GM19372 (cell line): ENCODE data around the gene ASPM.
"Not testable (repeated sequence)": the region's sequence is repeated elsewhere in the genome, so short reads cannot be mapped to it uniquely, and the experiment has no call there.

ENCODE experiments used
- ATAC-seq: cut with Tn5 transposase; IDR thresholded peaks from one replicate; pipeline ENCODE4 v1.9.1; 2021; ENCODE audit warnings: mild to moderate bottlenecking, low read depth, moderate library complexity; ENCODE audit not compliant: unreplicated experiment

The ASPM gene

DNA sequence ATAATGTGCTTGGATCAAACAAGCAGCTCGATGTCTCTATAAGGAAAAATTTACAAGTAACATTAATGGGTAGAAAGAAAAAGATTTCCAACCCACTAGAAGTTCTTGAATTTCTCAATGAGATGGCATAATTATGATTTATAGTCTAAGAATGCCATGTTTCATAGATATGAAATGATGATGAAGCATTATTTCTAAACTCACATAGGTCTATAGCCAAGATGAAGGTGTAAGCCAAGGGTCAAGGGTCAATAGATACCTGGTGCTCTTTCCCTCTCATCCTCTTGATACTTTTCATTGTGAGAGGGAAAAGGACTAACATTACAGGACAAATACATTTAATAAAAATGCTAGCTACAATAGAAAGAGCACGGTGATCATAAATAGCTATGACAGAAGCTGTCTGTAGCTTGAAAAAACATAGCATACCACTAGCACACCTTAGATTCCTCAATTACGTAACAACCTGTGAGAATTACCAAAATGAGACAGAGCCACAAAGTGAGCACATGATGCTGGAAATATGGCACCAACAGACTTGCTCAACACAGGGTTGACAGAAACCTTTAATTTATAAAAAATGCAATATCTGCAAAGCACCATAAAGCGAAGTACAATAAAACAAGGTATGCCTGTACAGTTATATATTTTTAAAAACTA is 53.1 kb downstream of the ASPM start:
- no peak for ATAC-seq

DNA sequence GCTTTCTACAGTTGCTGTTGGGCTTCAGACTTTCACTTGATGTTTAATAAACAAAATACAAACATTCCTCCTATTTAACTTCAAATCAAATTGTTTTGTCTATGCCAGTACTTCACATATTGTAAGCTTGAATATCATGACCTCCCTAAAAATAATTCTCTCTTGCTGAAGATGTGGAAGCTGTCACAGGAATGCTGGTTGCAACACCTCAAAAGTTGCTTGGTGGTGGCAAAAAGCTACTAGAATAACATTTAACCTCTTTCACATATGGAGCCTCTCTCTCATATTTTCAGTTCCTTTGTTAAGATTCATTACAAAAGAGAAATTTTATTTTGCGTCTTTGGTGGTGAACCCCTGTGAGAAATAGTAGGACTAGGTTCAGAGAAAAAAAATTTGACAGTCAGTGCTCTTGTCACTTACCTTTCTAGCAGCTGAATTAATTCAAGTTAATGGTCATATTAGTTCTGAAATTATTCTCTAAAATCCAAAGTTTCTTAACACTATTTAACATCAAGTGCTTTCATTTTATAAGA is 53.9 kb downstream of the ASPM start:
- ATAC-seq: no peak

DNA sequence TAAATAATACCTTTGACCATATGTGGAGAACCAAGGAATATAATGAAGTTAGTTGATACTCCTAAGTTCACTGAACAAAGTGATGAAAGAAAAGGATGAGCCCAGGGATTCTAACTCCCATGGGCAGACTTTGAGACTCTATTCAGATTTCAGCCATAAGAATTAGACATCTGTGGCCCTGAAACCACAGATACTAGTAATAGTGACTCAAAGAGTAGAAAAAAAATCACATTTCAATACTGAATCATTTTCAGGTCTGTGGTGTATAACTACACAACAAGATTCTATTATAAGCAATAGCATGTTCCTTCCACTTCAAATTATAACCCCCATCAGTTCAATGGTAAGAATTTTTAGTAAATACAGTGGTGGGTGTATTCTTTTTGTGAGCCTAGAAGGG is 63.0 kb downstream of the ASPM start:
- ATAC-seq: no peak

DNA sequence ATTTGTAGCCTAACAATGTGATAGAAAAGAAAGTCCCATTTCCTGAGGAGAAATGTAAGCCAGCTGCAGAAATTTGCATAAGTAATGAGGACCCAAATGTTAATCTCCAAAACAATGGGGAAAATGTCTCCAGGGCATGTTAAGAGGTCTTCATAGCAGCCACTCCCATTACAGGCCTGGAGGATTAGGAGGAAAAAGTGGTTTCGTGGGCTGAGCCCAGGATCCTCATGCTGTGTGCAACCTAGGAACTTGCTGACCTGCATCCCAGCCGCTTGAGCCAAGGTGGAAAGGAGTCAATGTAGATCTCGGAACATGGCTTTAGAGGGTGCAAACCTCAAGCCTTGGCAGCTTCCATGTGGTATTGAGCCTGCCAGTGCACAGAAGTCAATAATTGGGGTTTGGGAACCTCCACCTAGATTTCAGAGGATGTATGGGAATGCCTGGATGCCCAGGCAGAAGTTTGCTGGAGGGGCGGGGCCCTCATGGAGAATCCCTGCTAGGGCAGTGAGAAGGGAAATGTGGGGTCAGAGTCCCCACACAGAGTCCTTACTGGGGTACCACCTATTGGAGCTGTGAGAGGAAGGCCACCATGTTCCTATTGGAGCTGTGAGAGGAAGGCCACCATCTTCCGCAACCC is 65.2 kb downstream of the ASPM start:
- no peak for ATAC-seq

DNA sequence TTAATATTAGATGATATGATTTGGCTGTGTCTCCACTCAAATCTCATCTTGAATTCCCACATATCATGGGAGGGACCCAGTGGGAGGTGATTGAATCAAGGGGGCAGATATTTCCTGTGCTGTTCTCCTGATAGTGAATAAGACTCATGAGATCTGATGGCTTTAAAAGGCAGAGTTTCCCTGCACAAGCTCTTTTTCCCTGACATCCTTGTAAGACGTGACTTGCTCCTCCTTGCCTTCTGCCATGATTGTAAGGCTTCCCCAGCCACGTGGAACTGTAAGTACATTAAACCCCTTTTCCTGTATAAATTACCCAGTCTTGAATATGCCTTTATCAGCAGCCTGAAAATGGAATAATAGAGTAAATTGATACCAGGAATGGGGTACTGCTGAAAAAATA is 66.1 kb downstream of the ASPM start:
- ATAC-seq: no peak

DNA sequence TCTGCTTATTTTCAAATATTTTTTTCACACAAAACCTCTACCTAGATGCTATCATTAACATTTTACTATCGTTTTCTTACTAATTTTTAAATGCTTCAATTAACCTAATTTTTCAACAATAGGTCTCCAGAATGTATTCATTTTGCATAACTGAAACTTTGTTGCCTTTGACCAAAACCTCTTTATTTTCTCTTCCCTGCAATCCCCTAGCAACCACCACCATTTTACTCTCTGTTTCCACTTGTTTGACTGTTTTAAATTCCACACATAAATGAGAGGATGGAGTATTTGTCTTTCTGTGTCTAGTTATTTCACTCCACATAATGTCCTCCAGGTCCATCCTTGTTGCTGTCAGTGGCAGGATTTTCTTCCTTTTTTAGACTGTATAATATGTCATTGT is 69.9 kb downstream of the ASPM start:
- ATAC-seq: no peak

DNA sequence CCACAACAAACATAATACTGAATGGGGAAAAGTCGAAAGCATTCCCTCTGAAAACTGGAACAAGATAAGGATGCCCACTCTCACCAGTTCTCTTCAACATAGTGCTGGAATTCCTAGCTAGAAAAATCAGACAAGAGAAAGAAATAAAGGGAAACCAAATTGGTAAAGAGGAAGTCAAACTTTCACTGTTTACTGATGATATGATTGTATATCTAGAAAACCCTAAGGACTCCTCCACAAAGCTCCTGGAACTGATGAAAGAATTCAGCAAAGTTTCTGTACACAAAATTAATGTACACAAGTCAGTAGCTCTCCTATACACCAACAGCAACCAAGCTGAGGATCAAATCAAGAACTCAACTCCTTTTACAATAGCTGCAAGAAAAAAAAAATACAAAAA is 72.5 kb downstream of the ASPM start:
- ATAC-seq: no peak

DNA sequence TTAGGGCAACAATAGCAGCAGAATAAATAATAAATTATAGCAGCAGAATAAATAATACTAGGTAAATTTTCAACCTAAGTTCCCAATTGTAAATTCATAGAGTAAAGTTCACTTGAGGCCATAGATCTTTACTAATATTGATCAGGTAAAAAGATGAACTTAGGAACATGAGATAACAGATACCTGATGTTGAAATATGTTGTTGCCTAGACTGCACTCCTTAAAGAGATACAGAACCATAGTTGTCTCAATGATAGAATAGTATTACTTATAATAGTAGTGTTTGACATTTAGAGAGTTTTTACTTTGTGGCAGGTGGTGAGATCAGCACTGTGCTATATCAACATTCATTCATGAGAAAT is 79.0 kb downstream of the ASPM start:
- no peak for ATAC-seq

DNA sequence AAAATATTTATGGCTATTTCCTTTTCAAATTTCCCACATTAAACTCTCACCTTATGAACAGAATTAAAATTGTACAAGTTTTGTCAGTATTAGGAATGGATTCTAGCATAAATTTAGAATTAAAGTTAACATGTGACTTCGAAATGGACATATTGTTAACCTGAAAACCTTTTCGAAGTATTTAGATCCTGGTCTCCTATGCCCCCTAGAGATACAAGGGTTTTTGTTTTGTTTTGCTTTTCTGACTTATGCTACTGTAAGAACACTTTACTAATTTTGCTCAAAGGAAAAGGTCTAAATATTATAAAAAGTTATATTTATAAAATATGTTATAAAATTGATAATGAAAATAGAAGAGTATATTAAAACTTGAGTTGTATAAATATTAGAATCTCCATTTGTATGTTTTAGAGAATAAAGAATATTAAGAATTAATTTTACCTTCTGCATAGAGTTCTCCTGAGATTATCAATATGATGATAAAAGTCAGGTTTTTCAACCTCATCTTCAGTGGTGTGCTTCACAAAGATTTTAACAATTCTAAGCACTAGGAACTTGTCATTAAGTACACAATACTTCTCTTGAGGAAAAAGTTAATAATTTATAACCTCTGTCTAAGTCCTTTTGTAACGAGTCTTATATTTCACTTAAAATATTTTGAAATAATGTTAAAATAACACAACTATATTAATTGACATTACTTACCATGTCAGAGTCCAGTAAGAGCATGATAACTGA is 79.6 kb downstream of the ASPM start, which contains the start of gene F13B:
TSS of gene F13B (minus strand) at position 542 of the 738 bp plus-strand sequence. CDS start at position 505, 37 bp downstream.
- ATAC-seq: no peak

DNA sequence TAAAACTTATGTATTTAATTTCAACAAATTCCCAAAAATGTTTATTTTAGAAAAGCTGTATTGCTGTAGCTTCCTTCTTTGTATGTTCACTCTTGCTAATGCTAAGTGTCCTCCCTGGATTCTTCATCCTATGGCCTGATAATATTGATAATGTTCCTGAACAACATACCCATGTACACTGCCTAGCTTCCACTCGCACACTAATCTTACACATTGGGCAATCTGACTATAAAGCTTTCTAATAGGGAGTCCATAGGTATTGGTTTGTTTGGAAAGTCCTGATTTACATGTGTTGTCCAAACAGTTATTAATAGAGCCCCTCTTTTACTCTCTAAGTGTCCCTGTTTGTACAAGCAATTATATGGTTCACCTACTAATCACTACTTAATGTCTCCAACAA is 80.2 kb downstream of the ASPM start:
- ATAC-seq: no peak

DNA sequence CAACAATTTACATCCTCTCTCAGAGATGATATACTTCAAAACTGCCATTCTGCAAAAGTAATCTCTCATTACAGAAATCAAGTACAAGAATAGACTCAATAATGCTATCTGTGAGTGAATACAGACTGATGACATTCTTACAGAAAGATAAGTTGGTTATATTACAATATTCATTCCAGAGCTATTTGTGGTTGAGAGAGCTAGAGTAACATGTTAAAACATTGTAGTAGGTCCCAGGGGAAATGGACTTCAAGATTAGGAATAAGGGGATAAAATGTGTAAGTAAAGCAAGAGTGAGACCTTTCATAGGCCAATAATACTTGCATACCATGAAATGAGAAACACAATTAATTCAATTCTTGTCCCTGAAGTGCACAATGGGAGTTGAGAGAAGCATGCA is 80.9 kb downstream of the ASPM start:
- no peak for ATAC-seq

DNA sequence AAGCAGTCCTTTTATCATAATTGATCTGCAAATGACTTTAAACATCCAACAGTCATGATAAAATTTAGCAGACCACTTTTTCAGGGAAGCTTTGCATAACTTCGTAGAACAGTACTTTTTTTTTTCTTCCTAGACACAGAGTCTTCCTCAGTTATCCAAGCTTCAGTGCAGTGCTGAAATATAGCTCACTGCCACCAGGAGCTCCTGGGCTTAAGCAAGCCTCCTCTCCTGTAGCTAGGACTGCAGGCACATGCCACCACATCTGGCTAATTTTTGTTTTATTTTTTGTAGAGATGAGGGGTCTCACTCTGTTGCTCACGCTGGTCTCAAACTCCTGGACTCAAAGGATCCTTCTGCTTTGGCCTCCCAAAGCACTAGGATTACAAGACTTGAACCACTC is 83.3 kb downstream of the ASPM start:
- ATAC-seq: peak; percentile 40

DNA sequence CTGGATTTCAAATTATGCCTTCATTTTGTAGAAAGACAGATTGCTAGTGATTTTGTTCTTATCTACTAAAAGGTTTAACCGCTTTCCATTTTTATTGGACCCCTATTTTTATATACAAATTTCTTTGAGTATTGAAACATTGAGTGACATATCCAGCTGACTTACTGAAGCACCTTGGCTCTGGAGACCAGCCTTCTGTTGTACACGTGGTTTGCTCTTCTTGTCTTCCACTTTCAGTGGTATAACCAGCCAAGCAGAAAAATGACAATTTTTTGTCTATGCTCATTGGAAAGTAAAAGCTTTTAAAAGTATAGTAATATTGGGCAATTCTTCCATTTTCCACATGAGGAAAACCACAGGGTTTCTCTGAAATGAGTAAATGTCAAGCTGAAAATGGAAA is 83.8 kb downstream of the ASPM start:
- ATAC-seq: peak; percentile 81

DNA sequence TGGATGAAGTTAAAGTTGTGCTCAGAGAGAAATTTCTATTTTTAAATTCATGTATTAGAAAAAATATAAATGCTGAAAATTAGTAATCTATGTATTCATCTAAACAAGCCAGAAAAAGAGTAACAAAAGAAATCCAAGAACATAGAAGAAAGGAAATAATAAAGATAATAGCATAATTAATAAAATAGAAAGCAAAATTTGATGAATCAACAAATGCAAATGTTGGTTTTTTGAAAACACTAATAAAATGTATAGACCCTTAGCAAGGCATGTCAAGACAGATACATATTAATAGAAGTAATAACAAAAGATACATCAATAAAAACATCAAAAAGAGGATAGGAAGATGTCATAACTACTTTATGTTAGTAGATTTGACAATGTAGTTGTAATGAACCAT is 97.4 kb downstream of the ASPM start:
- ATAC-seq: no peak

DNA sequence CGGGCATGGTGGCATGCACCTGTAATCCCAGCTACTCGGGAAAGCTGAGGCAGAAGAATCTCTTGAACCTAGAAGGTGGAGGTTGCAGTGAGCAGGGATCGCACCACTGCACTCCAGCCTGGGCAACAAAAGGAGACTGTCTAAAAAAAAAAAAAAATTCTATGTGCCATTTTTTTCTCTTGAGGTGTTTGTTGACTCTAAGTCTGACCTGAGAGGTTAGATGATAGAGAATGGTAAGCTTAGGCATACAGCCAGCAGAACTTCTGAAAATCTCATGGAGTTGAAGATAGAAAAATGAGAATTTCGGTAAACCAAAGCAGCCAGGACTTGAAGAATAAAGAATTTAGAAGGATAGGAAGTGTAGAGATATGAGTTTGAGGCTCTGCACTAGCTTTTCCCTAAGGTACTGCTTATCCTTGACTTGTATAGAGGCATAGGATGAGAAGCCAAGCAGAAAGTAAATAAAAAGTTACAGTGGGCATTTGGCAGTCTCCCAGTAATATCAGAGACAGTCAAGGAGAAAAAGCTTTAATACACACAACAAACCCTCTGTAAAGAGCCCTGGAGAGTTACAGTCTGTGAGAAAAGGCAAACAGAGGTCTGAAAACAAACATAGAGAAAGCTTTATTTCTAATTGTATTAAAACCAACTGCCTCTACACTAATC is 103.7 kb downstream of the ASPM start:
- no peak for ATAC-seq

DNA sequence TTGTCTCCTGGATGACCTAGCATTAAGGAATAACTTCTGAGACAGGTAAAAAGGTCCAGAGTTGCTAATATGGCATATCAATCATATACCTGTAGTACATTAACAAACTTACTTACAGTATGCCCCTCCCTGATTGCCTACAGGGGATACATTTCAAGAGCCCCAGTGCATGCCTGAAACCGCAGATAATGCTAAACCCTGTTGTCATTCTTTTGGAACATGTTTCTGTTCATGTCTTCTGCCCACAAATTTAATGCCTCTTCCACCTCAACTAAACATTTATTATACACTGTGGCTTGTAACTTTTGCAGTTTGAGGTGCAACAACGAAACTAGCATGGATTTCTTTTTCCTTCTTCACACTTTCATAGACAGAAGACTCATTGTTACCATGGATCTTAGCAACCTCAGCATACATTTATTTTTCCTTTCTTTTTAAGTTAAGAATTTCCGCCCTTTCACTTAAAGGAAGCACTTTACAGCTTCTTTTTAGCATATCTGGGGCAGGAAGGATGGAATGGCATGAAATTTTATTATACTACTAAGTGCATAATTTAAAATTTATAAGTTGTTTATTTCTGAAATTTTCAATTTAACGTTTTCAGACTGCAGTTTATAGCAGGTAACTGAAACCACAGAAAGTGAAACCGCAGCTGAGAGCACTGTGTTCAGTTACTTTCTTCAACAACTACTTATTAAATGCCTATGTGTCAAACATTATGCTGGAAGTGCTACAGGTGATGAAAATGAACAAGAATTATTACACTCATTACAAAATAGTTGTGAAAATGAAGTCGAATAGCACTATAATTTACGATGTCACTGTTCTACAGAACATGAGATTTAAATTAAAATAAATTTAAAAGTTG is 104.7 kb downstream of the ASPM start:
- no peak for ATAC-seq

DNA sequence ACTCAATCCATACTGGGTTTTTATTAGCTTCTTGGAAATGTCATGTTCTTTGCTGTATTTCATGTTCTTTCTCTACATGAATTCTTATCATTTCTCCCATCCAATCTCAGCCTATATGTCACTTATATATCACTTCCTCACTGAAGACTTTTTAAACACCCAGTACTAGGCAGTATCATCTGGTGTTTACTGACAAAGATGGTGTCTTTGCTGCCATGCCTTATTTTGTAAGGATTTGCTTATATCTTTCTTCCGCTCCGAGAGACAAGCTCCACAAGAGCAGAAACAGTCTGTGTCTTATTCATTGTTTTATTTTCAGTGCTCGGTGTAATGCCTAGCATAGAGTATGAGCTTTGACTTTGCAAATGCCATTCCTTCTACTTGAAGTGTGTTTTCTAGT is 109.6 kb downstream of the ASPM start:
- no peak for ATAC-seq

DNA sequence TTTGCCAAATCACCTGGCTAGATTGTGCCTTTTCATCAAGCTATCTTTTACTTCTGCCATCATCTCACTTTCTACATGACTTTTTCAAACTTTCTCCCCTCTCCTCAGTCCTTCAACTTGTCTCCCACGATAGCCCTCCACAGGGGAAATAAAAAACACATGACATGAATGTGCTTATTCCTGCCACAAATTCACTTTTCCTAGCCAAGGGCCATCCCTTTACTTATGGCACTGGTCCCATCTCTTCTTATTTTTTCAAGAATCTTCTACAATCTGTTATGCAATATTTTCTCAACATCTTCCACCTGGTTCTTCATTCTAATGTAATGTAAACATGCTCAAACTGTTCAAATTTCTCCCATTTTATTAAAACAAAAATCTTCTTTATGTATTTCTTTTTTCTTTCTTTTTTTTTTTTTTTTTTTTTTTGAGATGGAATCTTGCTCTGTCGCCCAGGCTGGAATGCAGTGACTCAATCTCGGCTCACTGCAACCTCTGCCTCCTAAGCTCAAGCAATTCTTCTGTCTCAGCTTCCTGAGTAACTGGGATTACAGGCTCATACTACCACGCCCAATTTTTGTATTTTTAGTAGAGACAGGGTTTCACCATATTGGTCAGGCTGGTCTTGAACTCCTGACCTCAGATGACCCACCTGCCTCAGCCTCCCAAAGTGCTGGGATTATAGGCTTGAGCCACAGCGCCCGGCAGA is 111.7 kb downstream of the ASPM start:
- ATAC-seq: not testable (repeated sequence)
